22Rv1 (cell line): ENCODE results near the gene CASP7.

Experiments
- H3K27ac ChIP-seq: fragments of 450-650 bp; 2 replicates; pipeline ENCODE4 v1.5.1; 2017
- CTCF ChIP-seq: fragments of 450-650 bp; IDR thresholded peaks from 2 replicates; pipeline ENCODE4 v1.5.1; 2017; ENCODE audit warnings: mild to moderate bottlenecking
- ZFX ChIP-seq: fragments of 450-650 bp; IDR thresholded peaks from 2 replicates; pipeline ENCODE4 v1.6.1; 2017; ENCODE audit warnings: antibody characterized with exemption, borderline replicate concordance

The CASP7 gene

DNA sequence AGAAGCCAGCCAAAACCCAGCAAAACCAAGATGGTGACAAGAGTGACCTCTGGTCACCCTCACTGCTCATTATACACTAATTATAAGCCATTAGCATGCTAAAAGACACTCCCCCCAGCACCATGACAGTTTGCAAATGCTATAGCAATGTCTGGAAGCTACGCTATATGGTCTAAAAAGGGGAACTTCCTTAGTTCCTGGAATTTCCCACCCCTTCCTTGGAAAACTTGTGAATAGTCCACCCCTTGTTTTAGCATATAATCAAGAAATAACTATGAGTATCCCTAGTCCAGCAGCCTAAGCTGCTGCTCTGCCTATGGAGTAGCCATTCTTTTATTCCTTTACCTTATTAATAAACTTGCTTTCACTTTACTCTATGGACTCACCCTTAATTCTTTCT, 16.0 kb downstream of the CASP7 start:
- no peak overlapping the region for H3K27ac ChIP-seq
- TF ChIP-seq CTCF (no peak), ZFX (no peak)

DNA sequence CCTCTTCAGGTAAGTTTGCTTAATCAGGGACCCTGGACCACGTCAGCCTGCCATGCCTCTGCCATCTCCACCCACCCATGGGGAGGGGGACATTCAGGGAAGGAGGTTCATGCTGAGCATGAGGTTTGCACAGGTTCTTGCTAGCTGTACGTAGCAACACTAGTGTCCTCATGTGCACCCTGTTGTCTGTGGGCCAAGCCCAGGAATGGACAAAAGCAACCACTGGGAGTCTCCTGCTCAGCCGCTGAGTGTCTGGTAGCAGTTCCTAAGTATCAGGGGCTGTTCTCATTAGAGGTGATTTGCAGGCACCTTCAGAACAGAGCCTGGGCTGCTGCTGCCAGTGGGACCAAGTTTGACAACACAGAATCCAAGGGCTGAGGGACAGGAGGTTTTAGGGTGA, 17.9 kb downstream of the CASP7 start:
- TF ChIP-seq ZFX (no peak), CTCF (no peak)

GRCh38 chr10:113704637-113705343, 25.1 kb downstream of the CASP7 start:
- H3K27ac ChIP-seq: no peak overlapping the region
- peak; percentile 79 for TF ChIP-seq CTCF
- no peak for TF ChIP-seq ZFX

More for the DNA sequence above, 17.9 kb downstream of the CASP7 start:
- no peak overlapping the region for H3K27ac ChIP-seq

GRCh38 chr10:113705344-113705652, 25.6 kb downstream of the CASP7 start:
- TF ChIP-seq ZFX (no peak), CTCF (peak; percentile 40)
- H3K27ac ChIP-seq: no peak overlapping the region

DNA sequence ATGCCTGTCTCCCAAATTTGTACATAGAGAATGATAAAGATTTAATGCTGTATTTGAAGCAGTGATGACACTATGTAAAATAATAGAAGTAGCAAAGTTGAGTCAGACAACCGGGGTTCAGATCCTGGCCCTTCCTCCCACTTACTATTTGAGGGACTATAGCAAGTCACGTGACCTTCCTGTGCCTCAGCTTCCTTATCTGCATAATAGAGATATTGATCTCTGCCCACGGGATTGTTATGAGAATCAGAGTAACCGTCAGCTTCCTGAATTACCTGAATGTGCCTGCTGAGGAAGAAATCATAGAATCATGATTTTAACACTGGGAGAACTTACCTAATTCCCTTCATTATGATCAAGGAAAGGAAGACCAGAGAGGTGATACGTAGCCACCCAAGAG, 26.9 kb downstream of the CASP7 start:
- TF ChIP-seq CTCF: no peak
- TF ChIP-seq ZFX: no peak

DNA sequence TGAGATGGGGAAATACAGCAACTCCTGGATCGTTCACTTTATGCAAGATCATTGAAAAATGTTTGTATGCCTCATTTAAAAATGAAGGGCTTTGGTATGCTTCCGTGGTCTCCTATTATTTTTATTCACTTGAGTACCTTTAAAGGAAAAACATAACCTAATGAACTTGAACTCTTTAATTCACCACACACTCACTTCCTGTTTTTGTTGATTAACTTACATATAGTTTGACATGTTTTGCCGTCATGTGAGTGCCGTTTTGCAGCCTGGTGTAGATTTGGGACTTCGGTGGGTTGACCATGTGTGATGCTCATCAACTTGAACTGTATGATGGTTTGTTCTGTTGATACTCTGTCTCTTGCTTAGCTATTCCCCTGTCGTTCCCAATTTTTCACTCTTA, 28.9 kb downstream of the CASP7 start:
- no peak overlapping the region for H3K27ac ChIP-seq
- no peak for TF ChIP-seq ZFX
- TF ChIP-seq CTCF: no peak

More for the DNA sequence above, 26.9 kb downstream of the CASP7 start:
- no peak overlapping the region for H3K27ac ChIP-seq

- no peak overlapping the region for H3K27ac ChIP-seq
- TF ChIP-seq CTCF (no peak), ZFX (no peak)
Observed at GRCh38 chr10:113709221-113709838, 29.6 kb downstream of the CASP7 start.
